ENCODE results near the gene TLR7.

Gene TLR7

DNA sequence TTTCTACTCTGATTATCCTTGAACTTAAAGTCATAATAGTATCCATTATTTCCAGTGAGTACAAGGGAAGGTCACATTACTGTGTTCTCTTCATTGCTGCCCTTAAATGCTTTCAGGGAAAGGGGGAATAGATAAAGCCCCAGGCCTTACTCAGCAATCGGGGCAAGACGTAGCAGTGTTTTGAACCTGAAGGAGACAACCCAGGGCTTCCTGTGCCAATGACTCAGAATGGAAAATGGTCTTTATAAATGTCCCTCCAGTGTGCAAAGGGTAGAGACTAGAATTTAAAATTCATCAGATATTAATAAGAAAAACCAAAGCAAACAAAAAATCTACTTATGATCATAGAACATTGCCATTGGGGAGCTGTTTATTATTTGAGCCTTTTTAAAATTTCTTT is 63.3 kb downstream of the TLR7 start:
- DNase-seq (ENCODE audit: low read depth) = no peak

DNA sequence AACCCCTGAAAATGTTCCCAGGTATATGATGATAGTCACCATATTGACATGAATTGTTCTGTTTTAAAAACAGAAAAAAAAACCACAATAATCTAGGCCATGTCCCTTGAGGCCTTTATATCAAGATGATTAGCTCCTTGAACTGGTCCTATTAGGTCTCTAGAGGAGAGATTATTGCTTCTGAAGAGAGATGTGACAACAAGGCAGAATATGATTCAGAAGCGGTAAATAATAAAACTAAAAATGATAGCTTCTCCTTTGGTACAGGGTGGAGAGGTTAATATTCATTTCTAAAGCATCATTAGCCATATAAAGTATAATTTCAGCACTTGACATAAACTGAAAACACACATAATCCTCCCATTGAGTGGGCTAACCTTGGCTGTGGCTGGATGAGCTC is 65.4 kb downstream of the TLR7 start:
- DNase-seq (ENCODE audit: low read depth) = no peak

DNA sequence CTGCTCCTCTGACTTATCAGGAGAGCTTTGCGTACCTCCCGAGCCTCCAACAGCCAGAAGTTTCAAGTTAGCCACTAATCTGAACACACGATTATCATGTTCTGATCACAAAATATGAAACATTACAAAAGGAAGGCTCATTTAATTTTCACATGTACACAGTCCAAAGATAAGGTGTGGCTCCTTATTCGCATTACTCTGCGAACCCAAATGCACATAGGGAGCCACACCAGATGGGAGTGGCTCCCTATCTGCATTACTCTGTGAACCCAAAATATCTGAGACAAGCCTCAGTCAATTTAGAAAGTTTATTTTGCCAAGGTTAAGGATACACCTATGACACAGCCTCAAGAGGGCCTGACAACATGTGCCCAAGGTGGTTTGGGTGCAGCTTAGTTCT is 68.0 kb downstream of the TLR7 start:
- no peak for DNase-seq (ENCODE audit: low read depth)

DNA sequence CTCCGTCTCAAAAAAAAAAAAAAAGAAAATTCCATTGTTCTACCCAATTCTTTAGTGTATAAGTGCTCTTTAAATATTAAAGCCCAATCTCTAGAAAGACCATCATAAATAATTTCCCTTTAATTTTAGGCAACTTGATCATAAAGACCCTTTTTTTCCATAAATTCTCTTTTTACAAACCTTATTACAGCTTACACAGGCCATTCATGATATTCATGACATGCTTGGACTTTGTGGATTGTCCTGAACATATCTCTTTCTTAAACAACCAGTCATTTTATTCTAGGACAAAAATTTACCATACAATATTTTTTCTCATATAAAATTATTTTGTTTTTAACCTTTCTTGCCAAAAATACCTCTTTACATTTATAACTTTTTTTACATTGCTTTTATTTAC is 70.1 kb downstream of the TLR7 start:
- DNase-seq (ENCODE audit: low read depth) = no peak
